GM12878 (cell line): ENCODE data around the gene LSAMP. TPM values are rescaled to one million over a fixed set of nuclear protein-coding genes. Genes with fewer than 3 reads are reported as not detected.
A peak's percentile ranks its signal among the peaks of the same experiment; 100 is the strongest.

Experiments
- ATAC-seq: fragments of 200-7000 bp; cut with Tn5 transposase; 3 replicates; pipeline ENCODE4 v1.9.1; 2020; ENCODE audit warnings: mild to moderate bottlenecking, moderate library complexity
- BruUV-seq: library from RNA; stranded (reverse); fragments of 400-500 nt; replicated peaks from 2 replicates; lab custom pipeline; 2021; lab: Mats Ljungman, UMichigan
- CTCF ChIA-PET: fragments of 300-600 bp; sonication (Branson Sonifier 250); formaldehyde crosslinking; extraction: SDS; loops from one replicate; lab custom pipeline; 2021; ENCODE audit warnings: inconsistent platforms; lab: Yijun Ruan, JAX
- POLR2A ChIA-PET: fragments of 350-600 bp; formaldehyde crosslinking; extraction: SDS; loops from one replicate; lab custom pipeline; 2021; ENCODE audit warnings: inconsistent platforms; lab: Charles Lee
- RAD21 ChIA-PET: fragments of 300-600 bp; sonication (Branson Sonifier 250); formaldehyde crosslinking; loops from one replicate; lab custom pipeline; 2023; ENCODE audit warnings: antibody characterized with exemption; ENCODE audit not compliant: unreplicated experiment; lab: Charles Lee
- SMC1A ChIA-PET: fragments of 300-600 bp; sonication (Branson Sonifier 250); formaldehyde crosslinking; loops from one replicate; lab custom pipeline; 2023; ENCODE audit not compliant: unreplicated experiment, uncharacterized antibody; lab: Charles Lee
- DNase-seq: peaks from one replicate; pipeline ENCODE4 v3.0.0-alpha.2; 2011; ENCODE audit warnings: low read depth, low spot score
- FAIRE-seq: peaks from 3 replicates; lab custom pipeline; 2011; peaks lifted over from hg19 to GRCh38; lab: Jason Lieb, UNC
- H2AFZ ChIP-seq: 2 replicates; pipeline ENCODE4 v1.6.0; 2011; ENCODE audit warnings: low read depth, low read length, control low read depth; ENCODE audit not compliant: control insufficient read depth
- H3K27ac ChIP-seq: 2 replicates; pipeline ENCODE4 v1.5.1; 2011; ENCODE audit warnings: control low read depth; ENCODE audit not compliant: control insufficient read depth, insufficient read depth
- H3K27me3 ChIP-seq, 2 experiments: replicated peaks in 1 of 2; 2 replicates each; pipeline versions ENCODE4 v1.6.0 to v1.6.1; 2011; ENCODE audit warnings: low read length in 1 of 2; ENCODE audit not compliant: control insufficient read depth in 2 of 2, insufficient read depth in 2 of 2
- H3K36me3 ChIP-seq, 2 experiments: 2 replicates each; pipeline ENCODE4 v1.5.1; 2011; ENCODE audit warnings: low read length in 1 of 2; ENCODE audit not compliant: control insufficient read depth in 2 of 2, insufficient read depth in 2 of 2
- H3K4me1 ChIP-seq: 2 replicates; pipeline ENCODE4 v1.6.1; 2011; ENCODE audit warnings: mild to moderate bottlenecking, low read length, moderate library complexity, mixed read lengths; ENCODE audit not compliant: control insufficient read depth, insufficient read depth
- H3K4me2 ChIP-seq: 2 replicates; pipeline ENCODE4 v1.6.0; 2011; ENCODE audit warnings: control low read depth; ENCODE audit not compliant: control insufficient read depth, insufficient read depth
- H3K4me3 ChIP-seq: fragments of 200-600 bp; sonication (generic); 2 replicates; pipeline ENCODE4 v1.5.1; 2016
- H3K79me2 ChIP-seq: 2 replicates; pipeline ENCODE4 v1.6.0; 2011; ENCODE audit warnings: low read length; ENCODE audit not compliant: control insufficient read depth, insufficient read depth
- H3K9ac ChIP-seq: 2 replicates; pipeline ENCODE4 v1.8.0; 2011; ENCODE audit warnings: low read length, control low read depth, mixed read lengths; ENCODE audit not compliant: control insufficient read depth, insufficient read depth
- H3K9me3 ChIP-seq: replicated peaks from 3 replicates; pipeline ENCODE4 v1.5.1; 2011; ENCODE audit warnings: mild to moderate bottlenecking, low read length; ENCODE audit not compliant: control insufficient read depth, insufficient read depth
- H4K20me1 ChIP-seq: 2 replicates; pipeline ENCODE4 v1.6.0; 2011; ENCODE audit not compliant: control insufficient read depth, insufficient read depth
- BMI1 ChIP-seq: fragments of 450-650 bp; IDR thresholded peaks from 2 replicates; pipeline ENCODE4 v1.6.1; 2016; ENCODE audit warnings: mild to moderate bottlenecking, moderate library complexity, borderline replicate concordance
- CBX3 ChIP-seq: fragments of 200-600 bp; sonication (generic); IDR thresholded peaks from 2 replicates; pipeline ENCODE4 v1.6.1; 2016; ENCODE audit warnings: low read depth, borderline replicate concordance
- CREM ChIP-seq: IDR thresholded peaks from 2 replicates; pipeline ENCODE4 v1.6.1; 2014; ENCODE audit warnings: antibody characterized with exemption, low read depth
- EED ChIP-seq: sonication (generic); IDR thresholded peaks from 2 replicates; pipeline ENCODE4 v1.6.1; 2016; ENCODE audit warnings: antibody characterized with exemption, low read depth
- RB1 ChIP-seq: fragments of 450-650 bp; formaldehyde crosslinking; IDR thresholded peaks from 2 replicates; pipeline ENCODE4 v1.6.1; 2017; ENCODE audit warnings: mild to moderate bottlenecking, borderline replicate concordance
- SIN3A ChIP-seq: IDR thresholded peaks from 2 replicates; pipeline ENCODE4 v1.6.1; 2012; ENCODE audit warnings: low read depth, low read length, improper control_type of control experiment
- SP1 ChIP-seq: IDR thresholded peaks from one replicate; pipeline ENCODE4 v1.6.1; 2011; ENCODE audit warnings: low read depth, low read length
- YY1 ChIP-seq: IDR thresholded peaks from 2 replicates; pipeline ENCODE4 v1.6.1; 2011; ENCODE audit warnings: low read depth, mild to moderate bottlenecking, low read length
- ZBTB33 ChIP-seq: fragments of 450-650 bp; IDR thresholded peaks from 2 replicates; pipeline ENCODE4 v1.6.1; 2017; ENCODE audit warnings: mild to moderate bottlenecking
- ZNF24 ChIP-seq: fragments of 450-650 bp; IDR thresholded peaks from 2 replicates; pipeline ENCODE4 v1.6.1; 2017; ENCODE audit warnings: antibody characterized with exemption, mild to moderate bottlenecking
- ZSCAN29 ChIP-seq: fragments of 450-650 bp; IDR thresholded peaks from 2 replicates; pipeline ENCODE4 v1.6.1; 2017; ENCODE audit warnings: mild to moderate bottlenecking, moderate library complexity
- ZZZ3 ChIP-seq: IDR thresholded peaks from 2 replicates; pipeline ENCODE4 v1.6.1; 2011; ENCODE audit warnings: low read depth; ENCODE audit not compliant: control insufficient read depth, insufficient read length
- WGBS: methylation state at CpG from one replicate; pipeline ENCODE4 v1.1.6; 2016; ENCODE audit warnings: low lambda C conversion rate; ENCODE audit not compliant: insufficient replicate concordance, insufficient coverage; ENCODE audit errors: missing lambda C conversion rate; 5-methylcytosine and 5-hydroxymethylcytosine counted together
- in situ Hi-C: fragments of 300-500 bp; cut with MboI; formaldehyde crosslinking; loops from 9 replicates; pipeline ENCODE4 v1.14.3; 2018; ENCODE audit warnings: mixed read lengths
- intact Hi-C: fragments of 100-400 bp; cut with micrococcal nuclease; formaldehyde crosslinking; loops from one replicate; pipeline ENCODE4 v1.14.2; 2022; ENCODE audit not compliant: unreplicated experiment
- polyA plus RNA-seq, 11 experiments: library from polyadenylated mRNA; depleted of rRNA in 4 of 11; unstranded in 6 of 11; stranded (reverse) in 5 of 11; fragments of >200 nt; fragmentation: Nextera tagmentation in 4 of 11; fragmentation: Illumina TruSeq in 1 of 11; extraction: Ambion mirVana in 4 of 11; extraction: Trizol in 1 of 11; gene quantifications; 1 replicate in 1 of 11; 2 replicates in 10 of 11; pipeline versions ENCODE4 v1.2.1 to v1.2.3, GENCODE V29; 2011 to 2016; ENCODE audit warnings: inconsistent platforms in 2 of 11, missing spikeins in 2 of 11, low read depth in 1 of 11
- total RNA-seq, 4 experiments: library from RNA; depleted of rRNA in 3 of 4; stranded (reverse); fragments of >200 nt in 3 of 4; fragmentation: Illumina TruSeq in 1 of 4; extraction: Trizol in 1 of 4; gene quantifications; 2 replicates each; pipeline versions ENCODE4 v1.2.1 to v1.2.3, GENCODE V29; 2013 to 2021
- TF ChIP-seq, protein P1 (sequence below): IDR thresholded peaks from 2 replicates; pipeline ENCODE4 v1.6.1; 2011; ENCODE audit warnings: low read depth, low read length, improper control_type of control experiment, borderline replicate concordance
- TF ChIP-seq, protein P2 (sequence below), 3 experiments: IDR thresholded peaks in 2 of 3; conservative IDR thresholded peaks in 1 of 3; 2 replicates each; pipeline ENCODE4 v1.5.1; 2011; ENCODE audit warnings: low read depth in 3 of 3, low read length in 3 of 3, mild to moderate bottlenecking in 3 of 3, control low read depth in 2 of 3, moderate library complexity in 2 of 3, inconsistent platforms in 1 of 3, mixed read lengths in 1 of 3; ENCODE audit not compliant: control insufficient read depth in 2 of 3, insufficient read depth in 1 of 3; ENCODE audit errors: extremely low read depth in 1 of 3

Gene LSAMP
- total and polyA plus RNA-seq, 10 of the 15 experiments (the other 5 are each of a cell fraction or from before 2014, with no cell fraction given): 2.0 to 12.7 (median 6.5) TPM

DNA sequence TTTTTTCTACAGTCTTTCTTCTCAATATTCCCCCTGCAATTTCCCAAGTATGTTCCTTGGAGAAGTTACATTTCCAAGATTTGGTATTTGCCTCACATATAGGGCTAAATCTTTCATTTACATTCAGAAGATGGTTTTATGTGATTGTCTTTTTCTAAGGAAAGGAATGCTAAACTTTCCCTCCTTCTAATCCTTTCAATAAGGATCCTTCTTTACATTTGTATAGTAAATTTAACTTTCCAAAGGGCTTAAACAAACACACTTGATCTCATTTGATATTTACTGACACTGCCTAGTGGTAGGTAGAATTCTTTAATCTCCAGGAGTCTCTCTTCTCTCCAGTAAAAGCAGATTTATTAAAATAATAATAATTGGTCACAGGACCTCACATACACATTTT lies 185.3 kb downstream of the LSAMP start:
- Histone ChIP-seq H3K9ac (no peak overlapping the region), H3K4me1 (no peaks in the 10 kb centered on the region), H4K20me1 (no peaks in the 10 kb centered on the region), H2AFZ (no peak overlapping the region), H3K9me3 (no peaks in the 10 kb centered on the region), H3K79me2 (no peaks in the 10 kb centered on the region), H3K27me3 (no peaks in the 10 kb centered on the region), H3K36me3 (no peaks in the 10 kb centered on the region), H3K4me3 (no peak overlapping the region), H3K4me2 (no peak overlapping the region), H3K27ac (no peak overlapping the region)
- BruUV-seq: no TSS peak
- RAD21 ChIA-PET: no interaction called here
- DNase-seq (no peak), ATAC-seq (no peak), FAIRE-seq (no peak)
- POLR2A ChIA-PET: no interaction called here
- TF ChIP-seq SP1: no peak
- no peak for TF ChIP-seq SIN3A
- no peak for TF ChIP-seq BMI1
- TF ChIP-seq CBX3: no peak
- CTCF ChIA-PET: interaction anchor here (0.8 to 1.5 kb wide), 2 partner anchors 8 to 13 kb away, joined by 3 to 5 read pairs; no protein-coding TSS in a partner anchor
- SMC1A ChIA-PET: interaction anchor here (1.0 to 2.8 kb wide), 4 partner anchors 11 to 59 kb away, joined by 3 to 11 read pairs (median 4); no protein-coding TSS in a partner anchor
- in situ Hi-C loops (no loop called here), intact Hi-C loops (no loop called here)

DNA sequence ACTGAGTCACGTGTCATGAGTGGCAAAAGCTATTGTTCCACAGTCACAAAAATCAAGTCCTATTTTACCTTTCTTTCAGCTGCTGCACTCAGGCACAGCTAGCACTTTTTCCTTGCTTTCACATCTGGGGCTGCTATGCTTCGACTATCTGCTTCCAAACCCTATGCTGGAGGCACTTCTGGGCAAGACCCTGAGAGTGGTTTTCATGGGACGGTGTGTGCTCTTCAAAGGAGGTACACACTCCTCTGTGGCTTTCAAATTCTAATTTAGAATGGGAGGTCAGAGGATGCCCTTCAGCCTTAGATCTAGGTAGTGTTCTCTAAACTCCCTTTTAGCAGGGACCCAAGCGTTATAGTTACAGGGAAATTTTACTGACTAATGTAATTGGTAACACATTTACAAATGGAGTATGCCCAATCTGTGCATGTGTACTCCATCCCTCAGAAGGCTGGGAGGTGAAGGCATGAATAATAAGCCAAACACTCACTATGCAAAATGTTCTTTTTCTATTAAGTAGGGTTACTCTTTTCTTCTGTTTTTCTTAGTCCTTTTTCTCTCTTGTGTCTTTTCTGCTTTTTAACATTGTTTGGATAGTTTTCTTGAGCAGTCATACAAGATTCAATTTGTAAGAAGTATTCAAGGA lies 188.3 kb downstream of the LSAMP start:
- 12% methylated on average over 4 of the region's 4 CpGs for WGBS
- H3K4me1 ChIP-seq: no peaks in the 10 kb centered on the region
- DNase-seq: no peak
- intact Hi-C loops (no loop called here), in situ Hi-C loops (no loop called here)
- no peaks in the 10 kb centered on the region for H4K20me1 ChIP-seq
- H3K27me3 ChIP-seq: no peaks in the 10 kb centered on the region
- no peaks in the 10 kb centered on the region for H3K36me3 ChIP-seq
- ChIA-PET RAD21 (no interaction called here), CTCF (no interaction called here), POLR2A (interaction anchor here (1.2 kb wide), 1 partner anchor 8 kb away, joined by 3 read pairs; no protein-coding TSS in a partner anchor), SMC1A (interaction anchor here (0.9 to 3.6 kb wide), 9 partner anchors 7 to 98 kb away, joined by 3 to 20 read pairs (median 8); no protein-coding TSS in a partner anchor)
- no peak overlapping the region for H3K9ac ChIP-seq
- peak; percentile 22; the same call in 2 of the 3 replicates for ATAC-seq
- H3K9me3 ChIP-seq: no peaks in the 10 kb centered on the region
- no peak overlapping the region for H3K4me2 ChIP-seq
- H3K27ac ChIP-seq: no peak overlapping the region
- FAIRE-seq: no peak
- H2AFZ ChIP-seq: no peak overlapping the region
- BruUV-seq: no TSS peak
- H3K79me2 ChIP-seq: no peaks in the 10 kb centered on the region
- H3K4me3 ChIP-seq: no peak overlapping the region
- no peak for TF ChIP-seq EED
- no peak for TF ChIP-seq ZNF24
- no peak for TF ChIP-seq RB1
- no peak for TF ChIP-seq YY1
- TF ChIP-seq, protein P1, sequence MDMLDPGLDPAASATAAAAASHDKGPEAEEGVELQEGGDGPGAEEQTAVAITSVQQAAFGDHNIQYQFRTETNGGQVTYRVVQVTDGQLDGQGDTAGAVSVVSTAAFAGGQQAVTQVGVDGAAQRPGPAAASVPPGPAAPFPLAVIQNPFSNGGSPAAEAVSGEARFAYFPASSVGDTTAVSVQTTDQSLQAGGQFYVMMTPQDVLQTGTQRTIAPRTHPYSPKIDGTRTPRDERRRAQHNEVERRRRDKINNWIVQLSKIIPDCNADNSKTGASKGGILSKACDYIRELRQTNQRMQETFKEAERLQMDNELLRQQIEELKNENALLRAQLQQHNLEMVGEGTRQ: no peak
- TF ChIP-seq ZBTB33: no peak
- TF ChIP-seq ZSCAN29: no peak
- TF ChIP-seq, protein P2, sequence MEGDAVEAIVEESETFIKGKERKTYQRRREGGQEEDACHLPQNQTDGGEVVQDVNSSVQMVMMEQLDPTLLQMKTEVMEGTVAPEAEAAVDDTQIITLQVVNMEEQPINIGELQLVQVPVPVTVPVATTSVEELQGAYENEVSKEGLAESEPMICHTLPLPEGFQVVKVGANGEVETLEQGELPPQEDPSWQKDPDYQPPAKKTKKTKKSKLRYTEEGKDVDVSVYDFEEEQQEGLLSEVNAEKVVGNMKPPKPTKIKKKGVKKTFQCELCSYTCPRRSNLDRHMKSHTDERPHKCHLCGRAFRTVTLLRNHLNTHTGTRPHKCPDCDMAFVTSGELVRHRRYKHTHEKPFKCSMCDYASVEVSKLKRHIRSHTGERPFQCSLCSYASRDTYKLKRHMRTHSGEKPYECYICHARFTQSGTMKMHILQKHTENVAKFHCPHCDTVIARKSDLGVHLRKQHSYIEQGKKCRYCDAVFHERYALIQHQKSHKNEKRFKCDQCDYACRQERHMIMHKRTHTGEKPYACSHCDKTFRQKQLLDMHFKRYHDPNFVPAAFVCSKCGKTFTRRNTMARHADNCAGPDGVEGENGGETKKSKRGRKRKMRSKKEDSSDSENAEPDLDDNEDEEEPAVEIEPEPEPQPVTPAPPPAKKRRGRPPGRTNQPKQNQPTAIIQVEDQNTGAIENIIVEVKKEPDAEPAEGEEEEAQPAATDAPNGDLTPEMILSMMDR (IDR thresholded peaks at IDR 0.05 in 2 of 3, conservative IDR thresholded peaks at IDR 0.05 in 1 of 3; ENCODE audit: control insufficient read depth in 2 of 3, extremely low read depth in 1 of 3, insufficient read depth in 1 of 3, low read depth in 3 of 3, low read length in 3 of 3): no peak
- no peak for TF ChIP-seq CREM
- no peak for TF ChIP-seq ZZZ3
